B cell (primary cell): ENCODE measurements around the gene HHATL. TPM values are rescaled to one million over a fixed set of nuclear protein-coding genes. Genes with fewer than 3 reads are reported as not detected.

Source experiments
- ATAC-seq: fragments of 200-7000 bp; cut with Tn5 transposase; one replicate; pipeline ENCODE4 v1.10.0; 2021; ENCODE audit warnings: low read depth, mild to moderate bottlenecking, moderate number of reproducible peaks, moderate library complexity
- CTCF ChIA-PET: fragments of 350-600 bp; sonication (Branson Sonifier 250); formaldehyde crosslinking; loops from one replicate; lab custom pipeline; 2021; ENCODE audit warnings: antibody characterized with exemption, inconsistent platforms; lab: Charles Lee
- POLR2A ChIA-PET: fragments of 350-600 bp; sonication (Branson Sonifier 250); formaldehyde crosslinking; loops from one replicate; lab custom pipeline; 2021; ENCODE audit warnings: antibody characterized with exemption; lab: Charles Lee
- DNase-seq: peaks from one replicate; pipeline ENCODE4 v3.0.0; 2013
- H2AFZ ChIP-seq: 2 replicates; pipeline ENCODE4 v1.6.1; 2012; ENCODE audit warnings: mild to moderate bottlenecking, low read depth, low read length; ENCODE audit not compliant: insufficient read depth, poor library complexity, severe bottlenecking
- H3K27ac ChIP-seq, 2 donors: 1 replicate in 1 of 2; 2 replicates in 1 of 2; pipeline ENCODE4 v1.5.1; 2012 to 2013; ENCODE audit warnings: low read length in 2 of 2, mild to moderate bottlenecking in 2 of 2, moderate library complexity in 1 of 2
- H3K27me3 ChIP-seq, 4 experiments: fragments of 200-600 bp in 1 of 4; sonication (generic) in 1 of 4; replicated peaks in 1 of 4; 1 replicate in 2 of 4; 2 replicates in 2 of 4; pipeline versions ENCODE4 v1.6.1 to v1.7.0; 2013 to 2016; ENCODE audit warnings: low read length in 3 of 4, mild to moderate bottlenecking in 2 of 4, mixed read lengths in 1 of 4, moderate library complexity in 1 of 4; ENCODE audit not compliant: insufficient read depth in 4 of 4, control insufficient read depth in 3 of 4; ENCODE audit errors: control extremely low read depth in 1 of 4
- H3K36me3 ChIP-seq, 2 experiments: replicated peaks in 1 of 2; 1 replicate in 1 of 2; 2 replicates in 1 of 2; pipeline versions ENCODE4 v1.6.1 to v1.7.1; 2013; ENCODE audit warnings: low read length in 1 of 2; ENCODE audit not compliant: insufficient read depth in 2 of 2, control insufficient read depth in 1 of 2; ENCODE audit errors: control extremely low read depth in 1 of 2, extremely low read depth in 1 of 2
- H3K4me1 ChIP-seq, 2 donors: fragments of 200-600 bp in 1 of 2; sonication (generic) in 1 of 2; 1 replicate in 1 of 2; 2 replicates in 1 of 2; pipeline versions ENCODE4 v1.5.1 to v1.6.1; 2013 to 2017; ENCODE audit warnings: low read length in 2 of 2; ENCODE audit not compliant: control insufficient read depth in 2 of 2, insufficient read depth in 2 of 2
- H3K4me2 ChIP-seq: replicated peaks from 2 replicates; pipeline ENCODE3; 2012; ENCODE audit warnings: mild to moderate bottlenecking, low read depth, low read length; ENCODE audit not compliant: poor library complexity, severe bottlenecking
- H3K4me3 ChIP-seq, 5 experiments: fragments of 200-600 bp in 1 of 5; sonication (generic) in 1 of 5; 1 replicate in 3 of 5; 2 replicates in 2 of 5; pipeline versions ENCODE4 v1.5.1 to v1.7.0; 2011 to 2016; ENCODE audit warnings: low read length in 4 of 5, mild to moderate bottlenecking in 4 of 5, low read depth in 2 of 5, control low read depth in 1 of 5, moderate library complexity in 1 of 5; ENCODE audit not compliant: insufficient read depth in 1 of 5; ENCODE audit errors: control extremely low read depth in 1 of 5, extremely low read depth in 1 of 5
- H3K79me2 ChIP-seq: fragments of 200-600 bp; sonication (generic); one replicate; pipeline ENCODE4 v1.6.0; 2016; ENCODE audit warnings: low read length; ENCODE audit not compliant: control insufficient read depth, insufficient read depth
- H3K9ac ChIP-seq: fragments of 200-600 bp; sonication (generic); 2 replicates; pipeline ENCODE4 v1.6.1; 2017; ENCODE audit warnings: mild to moderate bottlenecking, low read length, moderate library complexity
- H3K9me3 ChIP-seq, 3 donors: one replicate each; pipeline versions ENCODE4 v1.6.1 to v1.7.1; 2013; ENCODE audit warnings: low read length in 2 of 3; ENCODE audit not compliant: control insufficient read depth in 2 of 3, insufficient read depth in 1 of 3; ENCODE audit errors: control extremely low read depth in 1 of 3
- H4K20me1 ChIP-seq: 2 replicates; pipeline ENCODE4 v1.6.0; 2012; ENCODE audit warnings: mild to moderate bottlenecking, low read length; ENCODE audit not compliant: insufficient read depth, control insufficient read depth, poor library complexity, severe bottlenecking
- H3K27ac Mint-ChIP-seq: one replicate; pipeline ENCODE4 v1.8.0; 2021; ENCODE audit warnings: mixed read lengths
- H3K27me3 Mint-ChIP-seq: one replicate; pipeline ENCODE4 v1.8.0; 2021; ENCODE audit warnings: mixed read lengths
- H3K4me1 Mint-ChIP-seq: one replicate; pipeline ENCODE4 v1.8.0; 2021; ENCODE audit warnings: mixed read lengths
- H3K4me3 Mint-ChIP-seq: one replicate; pipeline ENCODE4 v1.8.0; 2021; ENCODE audit warnings: mixed read lengths
- H3K9me3 Mint-ChIP-seq: one replicate; pipeline ENCODE4 v1.8.0; 2022; ENCODE audit warnings: mixed read lengths; ENCODE audit not compliant: insufficient read depth
- CTCF ChIP-seq: fragments of 200-600 bp; IDR thresholded peaks from one replicate; pipeline ENCODE4 v1.8.0; 2022; ENCODE audit warnings: antibody characterized with exemption, mild to moderate bottlenecking
- EZH2 ChIP-seq: IDR thresholded peaks from 2 replicates; pipeline ENCODE4 v1.6.1; 2012; ENCODE audit warnings: borderline replicate concordance, low read depth, mild to moderate bottlenecking, moderate library complexity, low read length; ENCODE audit not compliant: insufficient read depth, poor library complexity, severe bottlenecking
- WGBS: methylation state at CpG from one replicate; pipeline ENCODE4 v1.1.5; 2013; ENCODE audit warnings: missing lambda C conversion rate; ENCODE audit not compliant: insufficient coverage; 5-methylcytosine and 5-hydroxymethylcytosine counted together
- intact Hi-C: fragments of 100-400 bp; cut with micrococcal nuclease; formaldehyde crosslinking; loops from one replicate; pipeline ENCODE4 v1.10.0; 2022
- polyA plus RNA-seq: library from polyadenylated mRNA; depleted of rRNA; stranded (reverse); fragments of >200 nt; gene quantifications from 2 replicates; pipeline ENCODE4 v1.2.3, GENCODE V29; 2012
- total RNA-seq, 2 donors: library from RNA; stranded (reverse); fragments of 120-200 nt in 1 of 2; gene quantifications; 1 replicate in 1 of 2; 2 replicates in 1 of 2; pipeline versions ENCODE4 v1.2.3 to v1.2.4, GENCODE V29; 2013 to 2022

The HHATL gene
- total and polyA plus RNA-seq, 2 donors (not counting 1 experiment from before 2014, with no cell fraction given), result not detected

DNA sequence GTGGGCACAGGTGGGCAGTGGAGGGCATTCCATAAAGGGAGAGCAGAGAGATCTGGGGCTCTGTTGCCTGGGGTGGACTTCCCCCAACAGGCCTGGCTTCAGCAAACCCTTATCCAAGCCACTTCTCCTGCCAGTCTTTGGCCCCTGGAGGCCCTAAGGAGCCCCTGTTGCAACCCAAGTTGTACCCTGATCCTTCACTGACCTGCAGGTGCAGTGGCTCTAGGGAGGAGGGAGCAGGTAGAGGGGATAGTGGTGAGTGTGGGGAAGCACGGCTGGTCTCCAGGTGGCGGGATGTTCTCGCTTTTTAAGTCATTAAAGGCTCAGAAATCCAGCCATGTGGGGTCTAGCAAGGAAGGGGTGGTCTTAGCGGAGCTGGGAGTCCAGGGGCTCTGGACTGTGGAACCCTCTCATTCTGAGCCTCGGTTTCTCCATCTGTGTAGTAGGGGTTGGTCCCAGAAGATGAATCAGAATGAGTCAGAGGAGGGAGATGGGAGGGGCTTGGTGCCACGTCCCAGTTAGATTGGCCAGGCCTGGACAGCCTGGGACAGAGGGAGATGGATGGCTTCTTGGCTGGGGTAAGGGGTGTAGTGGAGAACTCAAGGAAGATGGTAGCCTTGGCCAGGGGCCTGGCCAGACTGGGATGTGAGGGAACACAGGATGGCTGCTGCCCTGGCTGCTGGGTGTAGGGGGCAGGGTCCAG lies 46.5 kb downstream of the HHATL start:
- no peak overlapping the region for H3K4me3 ChIP-seq
- peaks cover 7% of the 10 kb centered on the region for H3K27me3 Mint-ChIP-seq
- peaks cover 0 to 21% (median 1%) of the 10 kb centered on the region in 4 experiments for H3K27me3 ChIP-seq
- no peak overlapping the region for H3K4me2 ChIP-seq
- ChIA-PET CTCF (no interaction called here), POLR2A (no interaction called here)
- 97% methylated on average over 6 of the region's 6 CpGs for WGBS
- no peak overlapping the region for H3K4me3 Mint-ChIP-seq
- H3K79me2 ChIP-seq, result no peaks in the 10 kb centered on the region
- no peak overlapping the region for H2AFZ ChIP-seq
- H3K9me3 ChIP-seq, result peaks cover 0 to 4% (median 0%) of the 10 kb centered on the region in 3 donors
- intact Hi-C loops, result no loop called here
- H4K20me1 ChIP-seq, result no peaks in the 10 kb centered on the region
- H3K27ac ChIP-seq, result no peak overlapping the region
- ATAC-seq (no peak), DNase-seq (no peak)
- H3K4me1 ChIP-seq, result peaks cover 25 to 30% of the 10 kb centered on the region in 2 donors
- peaks cover 21% of the 10 kb centered on the region for H3K4me1 Mint-ChIP-seq
- no peak overlapping the region for H3K9ac ChIP-seq
- TF ChIP-seq CTCF, result no peak
- no peaks in the 10 kb centered on the region for H3K9me3 Mint-ChIP-seq
- no peaks in the 10 kb centered on the region for H3K36me3 ChIP-seq
- H3K27ac Mint-ChIP-seq, result no peak overlapping the region

- H3K9ac ChIP-seq, result no peak overlapping the region
- TF ChIP-seq CTCF (no peak), EZH2 (no peak)
- POLR2A ChIA-PET, result no interaction called here
- H3K27ac Mint-ChIP-seq, result no peak overlapping the region
- H3K9me3 Mint-ChIP-seq, result no peaks in the 10 kb centered on the region
- no peaks in the 10 kb centered on the region for H3K36me3 ChIP-seq
- no peak overlapping the region for H3K4me3 ChIP-seq
- peaks cover 25 to 30% of the 10 kb centered on the region in 2 donors for H3K4me1 ChIP-seq
- CTCF ChIA-PET, result no interaction called here
- no peaks in the 10 kb centered on the region for H3K79me2 ChIP-seq
- ATAC-seq (no peak), DNase-seq (no peak)
- peaks cover 21% of the 10 kb centered on the region for H3K4me1 Mint-ChIP-seq
- peak overlapping the region; percentile 88 for H3K4me2 ChIP-seq
- 79% methylated on average over 4 of the region's 4 CpGs for WGBS
- peaks cover 0 to 4% (median 0%) of the 10 kb centered on the region in 3 donors for H3K9me3 ChIP-seq
- intact Hi-C loops, result no loop called here
- H2AFZ ChIP-seq, result no peak overlapping the region
- no peaks in the 10 kb centered on the region for H4K20me1 ChIP-seq
- no peak overlapping the region for H3K27ac ChIP-seq
- peak overlapping the region; percentile 57 for H3K4me3 Mint-ChIP-seq
- H3K27me3 ChIP-seq, result peaks cover 0 to 21% (median 1%) of the 10 kb centered on the region in 4 experiments
- H3K27me3 Mint-ChIP-seq, result peaks cover 7% of the 10 kb centered on the region
These were observed 47.2 kb downstream of the HHATL start for GRCh38 chr3:42655331-42655888.
